VCaP (cell line): ENCODE measurements around the gene IDUA.

Source experiments
- H3K27ac ChIP-seq: fragments of 450-650 bp; 2 replicates; pipeline ENCODE4 v1.5.1; 2017
- TF ChIP-seq, protein P1 (sequence below): fragments of 450-650 bp; conservative IDR thresholded peaks from 2 replicates; pipeline ENCODE4 v1.5.1; 2017; ENCODE audit warnings: mild to moderate bottlenecking, moderate library complexity

Gene IDUA

DNA sequence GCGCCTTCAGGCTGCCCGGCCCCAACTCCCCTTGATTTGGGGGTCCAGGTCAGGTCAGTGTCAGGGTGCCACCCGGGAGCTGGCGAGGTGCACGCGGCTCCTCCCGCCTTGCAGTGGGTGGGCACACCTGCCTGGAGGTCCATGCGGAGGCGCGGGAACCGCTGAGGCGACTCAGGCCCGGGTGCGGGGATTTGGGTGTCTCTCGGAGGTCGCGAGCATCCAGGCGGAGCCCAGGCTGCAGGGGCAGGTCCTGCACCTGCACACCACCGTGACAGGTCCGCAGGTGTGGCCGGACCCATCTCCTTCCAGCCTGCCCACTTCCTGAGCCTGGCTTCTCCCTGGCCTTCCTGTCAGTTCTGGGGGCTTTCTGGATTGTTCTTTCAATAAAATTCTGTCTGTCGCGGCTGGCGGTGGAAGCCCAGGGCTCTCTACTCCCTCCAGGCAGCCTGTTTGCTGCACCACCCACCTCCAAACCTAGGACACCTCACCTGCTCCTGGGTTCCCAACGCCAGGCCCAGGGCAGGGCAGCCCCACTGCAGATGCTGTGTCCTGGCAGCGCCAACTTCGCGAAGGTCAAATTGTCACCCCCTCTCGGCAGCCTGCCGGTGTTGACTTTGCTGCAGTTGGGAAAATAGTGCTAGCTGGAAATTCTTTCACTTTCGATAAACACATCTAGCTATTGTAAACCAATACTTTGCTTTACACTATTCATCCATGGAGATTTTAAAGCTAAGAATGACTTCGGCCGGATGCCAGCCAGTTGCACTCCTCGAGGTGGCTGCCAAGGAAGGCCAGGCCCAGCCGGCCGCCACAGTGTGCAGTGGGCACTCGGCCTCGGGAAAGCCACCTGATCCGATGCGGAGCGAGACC, 60.5 kb downstream of the IDUA start:
- TF ChIP-seq, protein P1, sequence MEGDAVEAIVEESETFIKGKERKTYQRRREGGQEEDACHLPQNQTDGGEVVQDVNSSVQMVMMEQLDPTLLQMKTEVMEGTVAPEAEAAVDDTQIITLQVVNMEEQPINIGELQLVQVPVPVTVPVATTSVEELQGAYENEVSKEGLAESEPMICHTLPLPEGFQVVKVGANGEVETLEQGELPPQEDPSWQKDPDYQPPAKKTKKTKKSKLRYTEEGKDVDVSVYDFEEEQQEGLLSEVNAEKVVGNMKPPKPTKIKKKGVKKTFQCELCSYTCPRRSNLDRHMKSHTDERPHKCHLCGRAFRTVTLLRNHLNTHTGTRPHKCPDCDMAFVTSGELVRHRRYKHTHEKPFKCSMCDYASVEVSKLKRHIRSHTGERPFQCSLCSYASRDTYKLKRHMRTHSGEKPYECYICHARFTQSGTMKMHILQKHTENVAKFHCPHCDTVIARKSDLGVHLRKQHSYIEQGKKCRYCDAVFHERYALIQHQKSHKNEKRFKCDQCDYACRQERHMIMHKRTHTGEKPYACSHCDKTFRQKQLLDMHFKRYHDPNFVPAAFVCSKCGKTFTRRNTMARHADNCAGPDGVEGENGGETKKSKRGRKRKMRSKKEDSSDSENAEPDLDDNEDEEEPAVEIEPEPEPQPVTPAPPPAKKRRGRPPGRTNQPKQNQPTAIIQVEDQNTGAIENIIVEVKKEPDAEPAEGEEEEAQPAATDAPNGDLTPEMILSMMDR, result no peak
- no peak overlapping the region for H3K27ac ChIP-seq

- H3K27ac ChIP-seq, result no peak overlapping the region
- TF ChIP-seq, protein P1, result no peak
These were observed 61.3 kb downstream of the IDUA start for GRCh38 chr4:1047976-1048772.

- TF ChIP-seq, protein P1, result no peak
- H3K27ac ChIP-seq, result no peak overlapping the region
These were observed 62.1 kb downstream of the IDUA start for GRCh38 chr4:1048773-1049590.

DNA sequence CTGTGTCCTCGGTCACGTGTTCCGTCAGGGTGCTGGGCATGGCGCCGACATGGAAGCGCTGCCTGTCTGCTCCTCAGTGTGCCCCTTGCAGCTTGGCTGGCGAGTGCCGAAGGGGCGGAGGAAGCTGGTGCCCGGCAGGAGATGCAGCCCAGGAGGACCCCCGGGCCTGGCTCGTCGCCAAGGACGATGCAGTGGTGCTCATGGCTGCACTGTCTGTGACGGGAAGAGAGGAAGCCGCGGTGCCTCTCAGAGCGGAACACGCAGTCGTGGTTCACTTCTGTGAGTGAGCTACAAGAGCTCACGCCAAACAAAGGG, 62.7 kb downstream of the IDUA start:
- no peak overlapping the region for H3K27ac ChIP-seq

GRCh38 chr4:1050486-1051213, 63.8 kb downstream of the IDUA start:
- TF ChIP-seq, protein P1, result no peak
- H3K27ac ChIP-seq, result no peak overlapping the region

More for the DNA sequence above, 62.7 kb downstream of the IDUA start:
- TF ChIP-seq, protein P1, result no peak

DNA sequence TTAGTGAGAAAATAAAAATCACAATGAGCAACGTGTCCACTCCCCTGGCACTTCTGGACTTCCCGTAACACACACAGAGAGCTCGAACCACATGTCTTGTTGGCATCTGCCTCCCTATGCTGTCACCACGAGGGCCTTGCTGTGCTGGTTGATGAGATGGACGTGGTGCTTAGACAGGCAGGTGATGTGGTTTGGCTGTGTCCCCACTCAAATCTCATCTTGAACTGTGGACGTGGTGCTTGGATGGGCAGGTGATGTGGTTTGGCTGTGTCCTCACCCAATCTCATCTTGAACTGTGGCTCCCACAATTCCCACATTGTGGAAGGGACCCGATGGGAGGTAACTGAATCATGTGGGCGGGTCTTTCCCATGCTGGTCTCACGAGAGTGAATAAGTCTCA, 64.6 kb downstream of the IDUA start:
- TF ChIP-seq, protein P1, result no peak

More for the DNA sequence above, 64.6 kb downstream of the IDUA start:
- no peak overlapping the region for H3K27ac ChIP-seq
